CD4-positive, alpha-beta T cell treated with Interleukin-1 beta for 1 hour (primary cell): ENCODE results near the gene HES6.
A peak's percentile ranks its signal among the peaks of the same experiment; 100 is the strongest.

Source experiments
- DNase-seq, 2 donors: peaks; one replicate each; pipeline ENCODE4 v3.0.0-alpha.2; 2020 to 2022

Gene HES6

GRCh38 chr2:238231251-238231793 lies 8.5 kb downstream of the HES6 start:
- peak; percentile 82 to 85 for DNase-seq

GRCh38 chr2:238230699-238231098 lies 9.1 kb downstream of the HES6 start:
- no peak for DNase-seq

- DNase-seq: no peak
These were observed 11.1 kb downstream of the HES6 start for GRCh38 chr2:238228700-238229099.

- DNase-seq: no peak
These were observed 12.2 kb downstream of the HES6 start for GRCh38 chr2:238227587-238228032.

- no peak for DNase-seq
These were observed 12.9 kb downstream of the HES6 start for GRCh38 chr2:238226698-238227586.

GRCh38 chr2:238225911-238226697 lies 13.7 kb downstream of the HES6 start:
- no peak for DNase-seq

GRCh38 chr2:238225121-238225520 lies 14.7 kb downstream of the HES6 start:
- DNase-seq: no peak

- no peak for DNase-seq
These were observed 15.3 kb downstream of the HES6 start for GRCh38 chr2:238224356-238225035.

- no peak for DNase-seq
These were observed 18.8 kb downstream of the HES6 start for GRCh38 chr2:238220892-238221521.

GRCh38 chr2:238220274-238220891 lies 19.5 kb downstream of the HES6 start:
- DNase-seq: no peak

- no peak for DNase-seq
These were observed 23.1 kb downstream of the HES6 start for GRCh38 chr2:238216651-238217184.

- DNase-seq: no peak
These were observed 32.8 kb downstream of the HES6 start for GRCh38 chr2:238207006-238207405.

- DNase-seq: peak in 1 of 2 donors; percentile 4
These were observed 35.7 kb downstream of the HES6 start for GRCh38 chr2:238203973-238204683.

GRCh38 chr2:238203094-238203972 lies 36.5 kb downstream of the HES6 start, which contains the start of gene ILKAP:
TSS of gene ILKAP (minus strand) at chr2:238203695. CDS start at chr2:238203553, 142 bp downstream.
- peak; percentile 91 for DNase-seq

GRCh38 chr2:238202326-238203093 lies 37.3 kb downstream of the HES6 start:
- DNase-seq: peak in 1 of 2 donors; percentile 15

- DNase-seq: no peak
These were observed 49.4 kb downstream of the HES6 start for GRCh38 chr2:238190445-238190844.
